Mammary epithelial cell (primary cell): ENCODE data around the gene FFAR1.

ENCODE experiments used
- CTCF ChIP-seq, 2 donors: IDR thresholded peaks in 1 of 2; conservative IDR thresholded peaks in 1 of 2; 2 replicates each; pipeline ENCODE4 v1.5.1; 2011 to 2012; ENCODE audit warnings: inconsistent platforms in 2 of 2, low read length in 2 of 2, mild to moderate bottlenecking in 2 of 2, control low read depth in 1 of 2, low read depth in 1 of 2; ENCODE audit not compliant: insufficient read depth in 1 of 2; ENCODE audit errors: extremely low read depth in 1 of 2
- EZH2 ChIP-seq: IDR thresholded peaks from 2 replicates; pipeline ENCODE4 v1.6.1; 2012; ENCODE audit warnings: low read length, inconsistent platforms, borderline replicate concordance

GRCh38 chr19:35301961-35302360 lies 45.7 kb upstream of the FFAR1 start:
- TF ChIP-seq CTCF (conservative IDR thresholded peaks at IDR 0.05 in 1 of 2, IDR thresholded peaks at IDR 0.05 in 1 of 2; ENCODE audit: extremely low read depth in 1 of 2, insufficient read depth in 1 of 2, low read depth in 1 of 2, low read length in 2 of 2), result no peak
- TF ChIP-seq EZH2, result no peak
